Measurements from ENCODE around the gene CDK4. TPM values are rescaled to one million over a fixed set of nuclear protein-coding genes. Genes with fewer than 3 reads are reported as not detected.
"Not testable (repeated sequence)": the region's sequence is repeated elsewhere in the genome, so short reads cannot be mapped to it uniquely, and the experiment has no call there.

Gene CDK4
- polyA plus RNA-seq, 1 donor from 2014 or later = 77.4 TPM

DNA sequence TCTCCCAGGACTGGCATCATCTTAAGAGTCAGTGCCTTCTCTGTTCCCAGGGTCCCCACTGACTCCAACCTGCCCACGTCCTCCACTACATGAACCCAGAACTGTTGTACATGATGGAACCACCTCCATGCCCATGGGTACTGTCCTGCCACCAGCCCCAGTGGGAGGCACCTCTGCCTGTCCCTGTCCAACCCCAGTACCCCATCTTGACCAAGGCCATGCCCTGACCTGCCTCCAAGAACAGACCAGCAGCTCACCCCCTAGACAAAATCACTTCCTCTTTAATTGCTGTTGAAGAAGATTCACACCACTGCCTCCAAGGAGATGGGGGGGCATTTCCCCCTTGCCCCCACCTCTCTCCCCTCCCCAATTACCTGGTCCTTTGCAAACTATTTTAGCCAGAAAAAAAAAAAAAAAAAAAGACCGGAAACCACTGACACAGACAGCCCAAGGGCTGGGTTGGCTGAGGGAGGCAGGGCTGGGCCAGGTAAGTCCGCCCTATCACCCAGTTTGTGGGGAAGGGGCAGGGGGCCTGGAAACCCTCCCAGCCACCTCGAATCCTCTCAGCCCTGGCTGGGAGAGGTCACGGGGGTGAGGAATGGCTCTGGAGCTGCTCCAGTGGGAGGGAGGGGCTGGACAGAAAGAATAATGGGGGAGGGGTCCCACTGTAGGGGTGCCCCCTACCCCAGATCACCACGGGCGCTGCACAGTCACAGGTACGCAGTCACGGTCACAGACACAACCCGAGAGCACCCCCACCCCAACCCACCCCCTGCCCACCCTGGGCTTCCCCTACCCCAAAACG, 27.0 kb downstream of the CDK4 start:
- peak overlapping the region in 3 of 4 donors; percentile 6 to 79 (median 72) for H3K4me3 Mint-ChIP-seq
- H3K9me3 Mint-ChIP-seq = no peaks in the 10 kb centered on the region
- peaks cover 6% of the 10 kb centered on the region for H3K36me3 Mint-ChIP-seq
- H3K4me1 Mint-ChIP-seq = peaks cover 8 to 16% (median 15%) of the 10 kb centered on the region in 3 donors
- H3K27me3 Mint-ChIP-seq = no peaks in the 10 kb centered on the region
- peak overlapping the region; percentile 44 to 73 (median 59) for H3K27ac Mint-ChIP-seq

DNA sequence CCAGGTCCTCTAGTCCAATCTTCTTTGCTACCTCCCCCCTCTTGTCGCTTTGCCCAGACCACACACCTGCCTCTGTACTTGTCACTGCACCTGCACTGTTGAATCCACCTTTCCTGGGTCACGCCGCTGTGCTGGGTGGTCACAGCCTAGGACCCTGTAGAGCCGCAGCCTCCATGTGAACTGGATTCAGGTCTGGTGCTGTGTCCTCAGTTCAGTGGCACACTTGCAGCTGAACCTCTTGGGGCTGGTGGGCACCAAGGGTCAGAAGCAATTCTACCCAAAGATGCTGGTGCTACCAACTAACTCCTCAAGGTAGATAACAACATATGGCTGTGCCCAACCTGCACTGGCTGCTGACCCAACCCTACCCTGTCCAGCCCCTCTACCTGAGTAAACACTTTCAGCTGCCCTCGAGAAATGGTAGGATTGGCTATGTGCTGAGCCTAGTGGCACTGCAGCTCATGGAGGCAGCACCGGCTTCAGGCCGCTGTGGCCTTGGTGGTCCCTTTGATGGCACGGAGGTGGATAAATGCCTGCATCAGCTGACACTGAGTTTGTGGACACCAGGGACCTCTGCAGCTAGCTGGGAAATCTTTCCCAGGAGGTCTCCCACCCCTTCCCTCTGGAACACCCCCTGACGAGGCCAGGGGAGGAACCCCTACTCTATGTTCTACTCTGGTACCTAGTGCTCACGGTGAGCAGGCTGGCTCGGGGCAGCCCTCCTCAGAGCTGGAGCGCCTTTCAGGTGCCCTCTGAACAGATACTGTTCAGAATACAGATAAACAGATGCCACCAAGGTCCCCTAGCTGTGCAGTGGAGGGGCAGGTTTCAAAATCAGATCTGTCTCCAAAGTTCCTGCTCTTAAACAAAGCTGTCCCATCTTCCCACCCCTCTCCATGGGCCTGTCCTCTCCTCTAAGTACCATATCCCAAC, 27.8 kb downstream of the CDK4 start:
- Mint-ChIP-seq H3K27me3 (no peaks in the 10 kb centered on the region), H3K36me3 (peaks cover 6% of the 10 kb centered on the region), H3K27ac (peak overlapping the region; percentile 44 to 73 (median 59)), H3K4me3 (peak overlapping the region in 1 of 4 donors; percentile 6), H3K4me1 (peaks cover 13 to 15% (median 15%) of the 10 kb centered on the region in 3 donors), H3K9me3 (no peaks in the 10 kb centered on the region)

DNA sequence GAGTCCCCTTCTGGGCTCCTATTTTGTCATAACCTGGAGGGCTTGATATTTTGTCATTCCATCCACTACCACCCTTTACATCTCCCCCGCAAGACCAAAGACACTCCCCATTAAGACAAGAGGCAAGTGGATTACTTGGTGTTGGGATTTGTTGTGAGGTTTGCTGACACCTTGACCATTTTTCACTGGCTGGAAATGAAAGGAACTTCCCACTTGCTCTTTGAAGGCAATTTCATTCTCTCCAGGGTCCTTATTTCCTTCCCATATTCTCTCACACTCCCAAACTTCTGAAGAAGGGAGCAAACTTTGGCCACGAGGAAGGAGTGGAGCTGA, 28.5 kb downstream of the CDK4 start:
- H3K27me3 Mint-ChIP-seq = no peaks in the 10 kb centered on the region
- peak overlapping the region in 2 of 3 donors; percentile 31 to 74 for H3K27ac Mint-ChIP-seq
- H3K4me1 Mint-ChIP-seq = peaks cover 13 to 15% (median 14%) of the 10 kb centered on the region in 3 donors
- H3K9me3 Mint-ChIP-seq = no peaks in the 10 kb centered on the region
- no peak overlapping the region for H3K4me3 Mint-ChIP-seq
- peaks cover 6% of the 10 kb centered on the region for H3K36me3 Mint-ChIP-seq

DNA sequence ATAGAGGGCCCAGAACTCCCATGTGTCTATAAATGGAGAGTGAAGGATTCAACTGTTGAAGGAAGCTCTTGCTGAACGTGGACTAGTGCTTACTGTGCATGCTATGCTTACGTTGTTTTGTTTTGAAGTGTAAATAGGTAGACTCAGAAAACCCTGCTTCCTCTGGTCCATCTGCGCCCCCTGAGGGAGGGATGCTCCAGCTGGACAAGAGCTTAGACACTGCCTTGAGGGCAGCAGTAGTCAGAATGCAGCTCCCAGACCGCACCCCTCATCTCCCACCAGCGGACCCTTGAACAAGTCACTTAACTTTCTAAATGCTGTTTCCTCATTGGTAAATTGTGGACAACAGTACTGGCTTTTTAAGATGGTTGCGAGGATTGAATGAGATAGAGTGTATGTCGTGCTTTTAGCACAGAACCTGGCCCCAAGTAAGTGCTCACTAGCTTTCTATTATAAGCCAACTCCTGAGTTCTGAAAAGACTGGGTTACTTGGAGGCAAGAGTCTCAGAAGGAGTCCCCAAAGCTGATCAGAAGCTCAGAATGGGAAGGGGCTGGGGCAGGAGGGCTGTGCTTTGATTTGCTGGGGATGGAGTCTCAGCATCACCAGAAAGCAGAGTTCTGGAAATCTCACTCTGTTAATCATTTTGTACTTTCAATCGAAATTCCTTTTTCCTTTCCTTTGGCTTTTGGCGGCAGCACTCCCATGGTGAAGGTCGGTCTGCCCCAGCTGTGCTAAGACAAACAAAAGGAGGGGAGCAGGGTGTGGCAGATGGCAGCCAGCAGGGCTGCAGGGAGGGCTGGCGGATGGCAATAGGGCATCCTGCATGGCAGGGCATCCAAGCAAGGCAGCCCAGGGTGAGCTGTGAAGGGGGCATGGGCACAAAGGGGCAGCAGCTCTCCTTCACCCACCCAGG, 29.1 kb downstream of the CDK4 start:
- no peaks in the 10 kb centered on the region for H3K9me3 Mint-ChIP-seq
- peaks cover 10 to 15% (median 14%) of the 10 kb centered on the region in 3 donors for H3K4me1 Mint-ChIP-seq
- H3K4me3 Mint-ChIP-seq = no peak overlapping the region
- peaks cover 9% of the 10 kb centered on the region for H3K36me3 Mint-ChIP-seq
- H3K27me3 Mint-ChIP-seq = no peaks in the 10 kb centered on the region
- H3K27ac Mint-ChIP-seq = peak overlapping the region in 1 of 3 donors; percentile 74

DNA sequence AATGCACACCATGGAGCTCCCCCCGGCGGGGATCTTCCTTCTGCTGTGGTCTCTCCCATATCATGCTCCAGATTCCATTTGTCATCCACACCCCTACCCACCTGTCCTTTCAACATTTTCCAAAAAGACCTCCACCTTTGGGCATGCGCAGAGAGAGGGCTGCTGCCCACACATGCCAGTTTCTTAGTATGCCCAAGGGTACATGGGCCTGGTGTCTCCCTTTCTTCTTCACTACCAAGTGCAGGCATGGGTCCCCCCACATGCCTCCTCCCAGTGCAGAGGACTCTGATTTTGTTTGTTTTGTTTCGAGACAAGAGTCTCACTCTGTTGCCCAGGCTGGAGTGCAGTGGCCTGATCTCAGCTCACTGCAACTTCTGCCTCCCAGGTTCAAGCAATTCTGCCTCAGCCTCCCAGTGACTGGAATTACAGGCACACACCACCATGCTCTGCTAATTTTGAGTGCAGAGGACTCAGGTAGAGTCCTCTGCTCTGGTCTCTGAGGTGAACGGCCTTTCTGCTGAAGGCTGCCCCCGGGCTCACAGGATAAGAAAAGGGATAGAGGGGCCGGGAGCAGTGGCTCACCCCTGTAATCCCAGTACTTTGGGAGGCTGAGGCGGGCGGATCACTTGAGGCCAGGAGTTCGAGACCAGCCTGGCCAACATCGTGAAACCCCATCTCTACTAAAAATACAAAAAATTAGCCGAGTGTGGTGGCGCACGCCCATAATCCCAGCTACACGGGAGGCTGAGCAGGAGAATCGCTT, 30.1 kb downstream of the CDK4 start:
- not testable (repeated sequence) for H3K9me3 Mint-ChIP-seq, H3K4me3 Mint-ChIP-seq, H3K27me3 Mint-ChIP-seq, H3K27ac Mint-ChIP-seq, H3K36me3 Mint-ChIP-seq
- H3K4me1 Mint-ChIP-seq = peaks cover 10 to 15% (median 14%) of the 10 kb centered on the region in 3 donors

DNA sequence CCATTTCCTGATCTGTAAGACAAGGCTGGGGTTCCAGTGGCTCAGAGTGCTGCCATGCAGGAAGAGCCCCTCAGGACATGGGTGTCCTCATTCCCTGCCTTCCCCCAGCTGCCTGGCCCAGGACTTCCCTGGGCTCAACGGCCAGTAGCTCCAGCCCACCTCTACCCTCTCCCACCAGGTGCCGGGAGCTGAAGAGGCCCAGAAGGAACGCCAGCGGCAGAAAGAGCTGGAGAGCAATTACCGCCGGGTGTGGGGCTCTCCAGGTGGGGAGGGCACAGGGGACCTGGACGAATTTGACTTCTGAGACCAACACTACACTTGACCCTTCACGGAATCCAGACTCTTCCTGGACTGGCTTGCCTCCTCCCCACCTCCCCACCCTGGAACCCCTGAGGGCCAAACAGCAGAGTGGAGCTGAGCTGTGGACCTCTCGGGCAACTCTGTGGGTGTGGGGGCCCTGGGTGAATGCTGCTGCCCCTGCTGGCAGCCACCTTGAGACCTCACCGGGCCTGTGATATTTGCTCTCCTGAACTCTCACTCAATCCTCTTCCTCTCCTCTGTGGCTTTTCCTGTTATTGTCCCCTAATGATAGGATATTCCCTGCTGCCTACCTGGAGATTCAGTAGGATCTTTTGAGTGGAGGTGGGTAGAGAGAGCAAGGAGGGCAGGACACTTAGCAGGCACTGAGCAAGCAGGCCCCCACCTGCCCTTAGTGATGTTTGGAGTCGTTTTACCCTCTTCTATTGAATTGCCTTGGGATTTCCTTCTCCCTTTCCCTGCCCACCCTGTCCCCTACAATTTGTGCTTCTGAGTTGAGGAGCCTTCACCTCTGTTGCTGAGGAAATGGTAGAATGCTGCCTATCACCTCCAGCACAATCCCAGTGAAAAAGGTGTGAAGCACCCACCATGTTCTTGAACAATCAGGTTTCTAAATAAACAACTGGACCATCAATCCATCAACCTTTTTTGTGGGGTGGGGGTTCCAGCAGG, 31.2 kb downstream of the CDK4 start:
- H3K4me3 Mint-ChIP-seq = no peak overlapping the region
- no peaks in the 10 kb centered on the region for H3K9me3 Mint-ChIP-seq
- peaks cover 10 to 15% (median 15%) of the 10 kb centered on the region in 3 donors for H3K4me1 Mint-ChIP-seq
- peak overlapping the region in 1 of 3 donors; percentile 87 for H3K27ac Mint-ChIP-seq
- peaks cover 6% of the 10 kb centered on the region for H3K36me3 Mint-ChIP-seq
- no peaks in the 10 kb centered on the region for H3K27me3 Mint-ChIP-seq

DNA sequence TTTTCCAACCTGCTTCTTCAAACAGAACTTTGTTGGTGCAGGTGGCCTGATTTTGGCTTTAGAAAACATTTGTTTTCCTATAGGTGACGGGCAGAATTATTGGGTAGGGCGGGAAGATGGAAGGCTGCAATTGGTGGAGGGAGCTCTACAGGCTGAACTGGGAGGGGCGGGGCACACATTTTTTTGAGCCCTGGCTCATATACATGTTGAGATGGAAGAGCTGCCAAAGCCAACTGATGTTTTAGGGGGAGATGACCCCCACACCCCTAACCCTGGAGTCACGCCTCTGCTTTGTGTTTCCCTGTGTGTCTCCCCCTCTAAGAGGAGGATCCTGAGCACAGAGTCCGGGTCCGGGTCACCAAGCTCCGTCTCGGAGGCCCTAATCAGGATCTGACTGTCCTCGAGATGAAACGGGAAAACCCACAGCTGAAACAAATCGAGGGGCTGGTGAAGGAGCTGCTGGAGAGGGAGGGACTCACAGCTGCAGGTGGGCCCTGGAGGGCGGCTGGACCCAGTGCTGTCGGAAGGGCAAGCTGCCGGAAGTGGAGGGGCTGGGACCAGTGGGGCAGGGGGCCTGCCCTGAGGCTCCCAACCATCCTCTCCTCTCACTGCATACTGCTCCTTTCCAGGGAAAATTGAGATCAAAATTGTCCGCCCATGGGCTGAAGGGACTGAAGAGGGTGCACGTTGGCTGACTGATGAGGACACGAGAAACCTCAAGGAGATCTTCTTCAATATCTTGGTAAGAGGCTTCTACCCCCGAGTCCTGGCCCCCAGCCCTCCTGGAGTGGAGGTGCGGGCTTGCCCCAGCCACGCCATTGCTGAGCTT, 32.1 kb downstream of the CDK4 start:
- no peaks in the 10 kb centered on the region for H3K9me3 Mint-ChIP-seq
- peaks cover 11 to 20% (median 19%) of the 10 kb centered on the region in 3 donors for H3K4me1 Mint-ChIP-seq
- H3K4me3 Mint-ChIP-seq = no peak overlapping the region
- peak overlapping the region in 2 of 3 donors; percentile 2 to 63 for H3K27ac Mint-ChIP-seq
- no peaks in the 10 kb centered on the region for H3K27me3 Mint-ChIP-seq
- H3K36me3 Mint-ChIP-seq = peaks cover 9% of the 10 kb centered on the region

DNA sequence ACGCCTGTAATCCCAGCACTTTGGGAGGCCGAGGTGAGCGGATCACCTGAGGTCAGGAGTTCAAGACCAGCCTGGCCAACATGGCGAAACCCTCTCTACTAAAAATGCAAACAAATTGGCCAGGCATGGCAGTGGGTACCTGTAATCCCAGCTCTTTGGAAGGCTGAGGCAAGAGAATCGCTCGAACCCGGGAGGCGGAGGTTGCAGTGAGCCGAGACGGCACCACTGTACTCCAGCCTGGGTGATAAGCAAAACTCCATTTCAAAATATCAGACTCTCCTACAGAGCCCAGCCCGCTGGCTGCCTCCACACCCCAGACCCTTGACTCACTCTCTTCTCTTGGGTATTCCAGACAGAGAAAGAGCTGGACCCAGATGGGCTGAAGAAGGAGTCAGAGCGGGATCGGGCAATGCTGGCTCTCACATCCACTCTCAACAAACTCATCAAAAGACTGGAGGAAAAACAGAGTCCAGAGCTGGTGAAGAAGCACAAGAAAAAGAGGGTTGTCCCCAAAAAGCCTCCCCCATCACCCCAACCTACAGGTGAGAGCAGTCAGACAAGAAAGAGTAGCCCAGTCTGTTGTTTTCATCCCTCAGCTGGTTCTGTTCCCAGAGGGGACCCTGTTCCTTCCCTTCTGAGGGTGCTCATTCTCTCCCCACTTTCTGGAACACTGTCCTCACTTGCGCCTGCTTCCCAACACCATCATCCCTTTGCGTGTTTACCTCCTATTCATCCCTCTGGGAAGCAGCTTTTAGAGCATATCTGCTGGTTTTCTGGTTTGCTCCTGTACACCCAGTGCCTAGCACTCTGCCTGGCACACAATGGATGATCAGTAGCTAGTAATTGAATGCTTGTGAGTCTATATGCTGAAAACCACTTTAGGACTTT, 33.2 kb downstream of the CDK4 start:
- H3K9me3 Mint-ChIP-seq = no peaks in the 10 kb centered on the region
- no peaks in the 10 kb centered on the region for H3K27me3 Mint-ChIP-seq
- peak overlapping the region in 1 of 3 donors; percentile 82 for H3K27ac Mint-ChIP-seq
- H3K36me3 Mint-ChIP-seq = peaks cover 9% of the 10 kb centered on the region
- H3K4me1 Mint-ChIP-seq = peaks cover 7 to 15% (median 14%) of the 10 kb centered on the region in 3 donors
- no peak overlapping the region for H3K4me3 Mint-ChIP-seq

DNA sequence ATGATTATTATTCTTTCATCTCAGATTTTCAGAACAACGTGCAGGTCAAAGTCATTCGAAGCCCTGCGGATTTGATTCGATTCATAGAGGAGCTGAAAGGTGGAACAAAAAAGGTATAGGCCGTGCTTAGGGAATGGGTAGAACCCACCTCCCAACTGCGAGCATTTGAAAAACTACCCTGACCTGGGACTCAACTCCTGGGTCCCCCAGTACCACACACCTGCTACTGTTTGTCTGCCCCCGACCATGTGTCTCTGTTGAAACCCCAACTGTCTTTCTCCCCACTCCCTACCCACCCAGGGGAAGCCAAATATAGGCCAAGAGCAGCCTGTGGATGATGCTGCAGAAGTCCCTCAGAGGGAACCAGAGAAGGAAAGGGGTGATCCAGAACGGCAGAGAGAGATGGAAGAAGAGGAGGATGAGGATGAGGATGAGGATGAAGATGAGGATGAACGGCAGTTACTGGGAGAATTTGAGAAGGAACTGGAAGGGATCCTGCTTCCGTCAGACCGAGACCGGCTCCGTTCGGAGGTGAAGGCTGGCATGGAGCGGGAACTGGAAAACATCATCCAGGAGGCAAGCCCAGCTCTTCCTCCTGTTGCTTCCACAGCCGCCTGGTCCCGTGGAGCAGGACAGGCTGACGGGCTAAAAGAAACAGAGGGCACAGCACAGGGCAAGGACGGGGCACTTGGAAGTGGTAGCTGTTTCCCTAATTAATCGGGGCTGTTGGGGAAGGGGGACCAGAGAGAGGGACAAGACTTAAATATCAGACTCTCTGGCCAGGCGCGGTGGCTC, 34.1 kb downstream of the CDK4 start:
- H3K27me3 Mint-ChIP-seq = no peaks in the 10 kb centered on the region
- H3K4me3 Mint-ChIP-seq = no peak overlapping the region
- H3K27ac Mint-ChIP-seq = peak overlapping the region in 1 of 3 donors; percentile 48
- H3K9me3 Mint-ChIP-seq = no peaks in the 10 kb centered on the region
- H3K36me3 Mint-ChIP-seq = peaks cover 9% of the 10 kb centered on the region
- H3K4me1 Mint-ChIP-seq = peaks cover 5 to 14% (median 11%) of the 10 kb centered on the region in 3 donors

DNA sequence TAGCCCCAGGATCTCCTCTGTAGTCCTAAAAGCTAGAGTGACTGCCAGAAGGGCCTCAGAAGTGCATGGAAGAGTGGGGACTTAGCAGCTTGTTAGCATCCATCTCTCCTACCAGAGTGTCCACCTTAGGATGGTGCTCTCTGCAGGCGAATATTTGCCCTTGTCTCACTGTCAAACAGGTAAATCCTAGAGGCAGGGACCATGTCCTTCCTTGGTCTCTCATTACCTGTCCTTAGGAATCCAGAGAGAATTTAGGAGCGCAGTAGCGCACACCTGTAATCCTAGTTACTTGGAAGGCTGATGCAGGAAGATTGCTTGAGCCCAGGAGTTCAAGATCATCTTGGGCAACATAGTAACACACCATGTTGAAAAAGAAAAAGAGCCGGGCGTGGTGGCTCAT, 35.0 kb downstream of the CDK4 start:
- no peaks in the 10 kb centered on the region for H3K27me3 Mint-ChIP-seq
- H3K36me3 Mint-ChIP-seq = peaks cover 9% of the 10 kb centered on the region
- peaks cover 5 to 14% (median 6%) of the 10 kb centered on the region in 3 donors for H3K4me1 Mint-ChIP-seq
- no peak overlapping the region for H3K4me3 Mint-ChIP-seq
- no peaks in the 10 kb centered on the region for H3K9me3 Mint-ChIP-seq
- H3K27ac Mint-ChIP-seq = no peak overlapping the region

DNA sequence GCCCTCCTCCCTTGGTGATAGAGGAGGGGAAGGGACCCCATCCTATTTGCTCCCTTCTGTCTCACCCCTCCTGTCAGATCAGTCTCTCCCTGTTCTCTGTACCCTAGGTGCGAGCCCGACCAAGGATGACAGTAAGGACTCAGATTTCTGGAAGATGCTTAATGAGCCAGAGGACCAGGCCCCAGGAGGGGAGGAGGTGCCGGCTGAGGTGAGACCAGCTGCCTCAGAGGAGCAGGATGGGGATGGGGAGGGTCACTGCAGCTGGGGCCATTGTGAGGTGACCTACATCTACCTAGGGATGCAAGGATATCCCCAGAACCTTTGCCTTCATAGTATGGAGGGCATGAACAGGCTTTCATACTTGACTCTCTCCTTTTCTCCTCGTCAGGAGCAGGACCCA, 35.8 kb downstream of the CDK4 start:
- Mint-ChIP-seq H3K27me3 (no peaks in the 10 kb centered on the region), H3K9me3 (no peaks in the 10 kb centered on the region), H3K4me3 (no peak overlapping the region), H3K27ac (no peak overlapping the region), H3K36me3 (peaks cover 7% of the 10 kb centered on the region), H3K4me1 (peaks cover 5 to 17% (median 6%) of the 10 kb centered on the region in 3 donors)
